SK-N-MC (cell line): ENCODE measurements around the gene PPM1M.

Experiments used
- EZH2 ChIP-seq: fragments of 200-600 bp; sonication (generic); IDR thresholded peaks from one replicate; pipeline ENCODE4 v1.6.1; 2017; ENCODE audit warnings: antibody characterized with exemption
- FOXP2 ChIP-seq: optimal IDR thresholded peaks from 2 replicates; pipeline ENCODE3; 2011; ENCODE audit warnings: mild to moderate bottlenecking, moderate library complexity; ENCODE audit not compliant: insufficient read depth; ENCODE audit errors: extremely low read length, control extremely low read depth
- POLR2AphosphoS5 ChIP-seq: IDR thresholded peaks from 2 replicates; pipeline ENCODE4 v1.6.1; 2012; ENCODE audit warnings: mild to moderate bottlenecking, low read depth, low read length, borderline replicate concordance

DNA sequence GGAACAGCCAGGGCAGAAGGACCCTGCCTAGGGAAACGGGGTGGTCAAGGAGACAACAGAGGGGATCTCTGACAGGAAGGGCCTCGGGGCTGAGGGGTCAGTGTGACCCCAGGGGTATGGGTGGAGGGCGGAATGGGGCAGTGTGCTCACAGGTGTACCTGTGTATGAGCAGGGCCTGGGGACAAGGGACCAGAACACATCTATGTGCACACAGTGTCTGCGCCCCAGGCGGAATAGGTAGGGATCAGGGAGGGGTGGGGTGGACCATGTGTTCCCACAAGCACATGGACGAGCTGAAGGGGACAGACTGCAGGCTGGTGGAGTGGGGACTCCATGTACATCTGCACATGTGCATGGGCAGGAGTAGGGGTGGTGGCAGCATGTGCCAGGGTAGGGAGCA lies 15.1 kb upstream of the PPM1M start:
- TF ChIP-seq POLR2AphosphoS5 (no peak), FOXP2 (no peak), EZH2 (no peak)
